Osteocyte (in vitro differentiated cells): Measurements from ENCODE around the gene CCDC28B. TPM values are rescaled to one million over a fixed set of nuclear protein-coding genes. Genes with fewer than 3 reads are reported as not detected.
A peak's percentile ranks its signal among the peaks of the same experiment; 100 is the strongest.

Experiments used
- DNase-seq: peaks from one replicate; pipeline ENCODE4 v3.0.0; 2021; ENCODE audit warnings: mixed read lengths; ENCODE audit not compliant: unreplicated experiment; ENCODE audit errors: extremely low spot score
- H3K27ac Mint-ChIP-seq: one replicate; pipeline ENCODE4 v1.8.0; 2021; ENCODE audit warnings: mild to moderate bottlenecking, mixed read lengths; ENCODE audit not compliant: unreplicated experiment
- H3K27me3 Mint-ChIP-seq: one replicate; pipeline ENCODE4 v1.8.0; 2021; ENCODE audit warnings: mixed read lengths; ENCODE audit not compliant: unreplicated experiment
- H3K36me3 Mint-ChIP-seq: one replicate; pipeline ENCODE4 v1.8.0; 2021; ENCODE audit warnings: mixed read lengths; ENCODE audit not compliant: unreplicated experiment
- H3K4me1 Mint-ChIP-seq: one replicate; pipeline ENCODE4 v1.8.0; 2021; ENCODE audit warnings: mixed read lengths; ENCODE audit not compliant: unreplicated experiment
- H3K4me3 Mint-ChIP-seq: one replicate; pipeline ENCODE4 v1.8.0; 2021; ENCODE audit warnings: mild to moderate bottlenecking, moderate library complexity, mixed read lengths; ENCODE audit not compliant: unreplicated experiment
- H3K9me3 Mint-ChIP-seq: one replicate; pipeline ENCODE4 v1.8.0; 2021; ENCODE audit warnings: mixed read lengths; ENCODE audit not compliant: unreplicated experiment
- total RNA-seq: library from RNA; stranded (reverse); gene quantifications from 2 replicates; pipeline ENCODE4 v1.2.1, GENCODE V29; 2021
- TF ChIP-seq, protein P1 (sequence below): fragments of 200-600 bp; sonication (generic); IDR thresholded peaks from 2 replicates; pipeline ENCODE4 v1.5.0; 2021; ENCODE audit warnings: antibody characterized with exemption, mild to moderate bottlenecking, moderate library complexity

The CCDC28B gene
- total RNA-seq, 1 donor from 2014 or later = 24.0 TPM

DNA sequence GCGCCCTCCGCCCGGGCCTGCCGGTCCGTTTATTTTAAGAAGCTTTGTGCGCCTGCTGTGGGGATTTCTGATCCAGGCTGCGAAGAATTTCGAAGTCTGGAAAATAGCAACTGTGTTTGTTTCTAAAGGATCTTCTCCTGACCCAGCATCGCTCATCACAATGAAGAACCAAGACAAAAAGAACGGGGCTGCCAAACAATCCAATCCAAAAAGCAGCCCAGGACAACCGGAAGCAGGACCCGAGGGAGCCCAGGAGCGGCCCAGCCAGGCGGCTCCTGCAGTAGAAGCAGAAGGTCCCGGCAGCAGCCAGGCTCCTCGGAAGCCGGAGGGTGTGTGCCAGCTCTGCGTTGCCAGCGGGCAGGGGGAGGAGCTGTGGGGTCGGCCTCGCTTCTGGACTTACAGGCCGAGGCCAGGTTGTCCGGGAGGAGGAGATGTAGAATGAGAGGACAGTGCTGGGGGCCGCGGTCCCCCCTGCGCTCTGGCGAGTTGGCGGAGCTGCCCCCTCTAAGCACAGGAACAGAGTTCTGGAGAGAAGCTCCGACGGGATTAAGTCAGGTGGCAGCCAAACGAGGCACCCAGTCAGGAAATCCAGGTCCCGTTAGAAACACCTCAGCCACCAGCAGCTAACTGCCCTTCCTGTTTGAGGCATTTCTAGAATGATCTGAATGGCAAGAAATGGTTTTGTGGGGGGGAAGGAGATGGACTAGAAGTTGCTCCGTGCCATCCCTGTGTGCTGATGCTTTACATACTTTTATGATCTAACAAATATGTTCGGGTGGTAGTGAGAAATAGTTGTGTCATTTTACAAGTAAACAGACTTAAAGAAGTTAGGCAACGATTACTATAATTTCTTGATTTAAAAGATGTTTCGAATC, 20.0 kb upstream of the CCDC28B start:
- TF ChIP-seq, protein P1, sequence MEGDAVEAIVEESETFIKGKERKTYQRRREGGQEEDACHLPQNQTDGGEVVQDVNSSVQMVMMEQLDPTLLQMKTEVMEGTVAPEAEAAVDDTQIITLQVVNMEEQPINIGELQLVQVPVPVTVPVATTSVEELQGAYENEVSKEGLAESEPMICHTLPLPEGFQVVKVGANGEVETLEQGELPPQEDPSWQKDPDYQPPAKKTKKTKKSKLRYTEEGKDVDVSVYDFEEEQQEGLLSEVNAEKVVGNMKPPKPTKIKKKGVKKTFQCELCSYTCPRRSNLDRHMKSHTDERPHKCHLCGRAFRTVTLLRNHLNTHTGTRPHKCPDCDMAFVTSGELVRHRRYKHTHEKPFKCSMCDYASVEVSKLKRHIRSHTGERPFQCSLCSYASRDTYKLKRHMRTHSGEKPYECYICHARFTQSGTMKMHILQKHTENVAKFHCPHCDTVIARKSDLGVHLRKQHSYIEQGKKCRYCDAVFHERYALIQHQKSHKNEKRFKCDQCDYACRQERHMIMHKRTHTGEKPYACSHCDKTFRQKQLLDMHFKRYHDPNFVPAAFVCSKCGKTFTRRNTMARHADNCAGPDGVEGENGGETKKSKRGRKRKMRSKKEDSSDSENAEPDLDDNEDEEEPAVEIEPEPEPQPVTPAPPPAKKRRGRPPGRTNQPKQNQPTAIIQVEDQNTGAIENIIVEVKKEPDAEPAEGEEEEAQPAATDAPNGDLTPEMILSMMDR = no peak
- peak overlapping the region; percentile 97 for H3K27ac Mint-ChIP-seq
- H3K36me3 Mint-ChIP-seq = peaks cover 23% of the 10 kb centered on the region
- peak; percentile 90 for DNase-seq
- peaks cover 44% of the 10 kb centered on the region for H3K4me1 Mint-ChIP-seq
- no peaks in the 10 kb centered on the region for H3K27me3 Mint-ChIP-seq
- no peaks in the 10 kb centered on the region for H3K9me3 Mint-ChIP-seq
- H3K4me3 Mint-ChIP-seq = peak overlapping the region; percentile 88

DNA sequence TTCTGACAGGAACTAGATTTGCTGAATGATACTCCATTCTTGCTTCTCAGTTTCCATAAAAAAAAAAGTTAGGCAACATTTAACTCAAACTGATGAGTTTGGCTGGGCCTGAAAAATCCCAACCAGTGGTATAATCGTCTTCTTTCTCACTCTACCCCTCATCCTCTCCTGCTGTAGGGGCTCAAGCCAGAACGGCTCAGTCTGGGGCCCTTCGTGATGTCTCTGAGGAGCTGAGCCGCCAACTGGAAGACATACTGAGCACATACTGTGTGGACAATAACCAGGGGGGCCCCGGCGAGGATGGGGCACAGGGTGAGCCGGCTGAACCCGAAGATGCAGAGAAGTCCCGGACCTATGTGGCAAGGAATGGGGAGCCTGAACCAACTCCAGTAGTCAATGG, 19.3 kb upstream of the CCDC28B start:
- H3K36me3 Mint-ChIP-seq = peaks cover 24% of the 10 kb centered on the region
- H3K27ac Mint-ChIP-seq = peak overlapping the region; percentile 97
- no peak for DNase-seq
- no peaks in the 10 kb centered on the region for H3K27me3 Mint-ChIP-seq
- H3K4me3 Mint-ChIP-seq = peak overlapping the region; percentile 88
- TF ChIP-seq, protein P1 = no peak
- peaks cover 46% of the 10 kb centered on the region for H3K4me1 Mint-ChIP-seq
- no peaks in the 10 kb centered on the region for H3K9me3 Mint-ChIP-seq

DNA sequence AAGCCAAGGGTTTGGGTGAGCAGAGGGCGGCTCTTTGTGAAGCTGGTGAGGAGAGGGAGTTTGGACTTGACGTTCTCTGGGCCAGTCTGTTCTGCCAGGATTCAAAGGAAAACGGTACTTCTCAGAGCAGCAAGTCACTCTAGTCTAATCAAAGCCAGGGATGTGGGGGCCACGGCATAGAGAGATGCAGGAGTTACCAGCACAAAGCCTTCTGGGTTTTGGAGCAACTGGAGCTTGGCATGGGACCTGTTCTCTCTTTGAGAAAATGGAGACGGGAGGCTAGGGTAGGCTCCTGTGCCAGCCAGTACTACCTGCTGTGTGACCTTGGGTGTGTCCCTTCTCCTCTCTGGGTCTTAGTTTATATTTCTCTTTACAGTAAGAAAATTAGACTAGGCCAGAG, 18.8 kb upstream of the CCDC28B start:
- Mint-ChIP-seq H3K27me3 (no peaks in the 10 kb centered on the region), H3K27ac (peak overlapping the region; percentile 97), H3K36me3 (peaks cover 29% of the 10 kb centered on the region), H3K4me3 (peak overlapping the region; percentile 88), H3K9me3 (no peaks in the 10 kb centered on the region), H3K4me1 (peaks cover 51% of the 10 kb centered on the region)
- TF ChIP-seq, protein P1 = no peak
- no peak for DNase-seq

DNA sequence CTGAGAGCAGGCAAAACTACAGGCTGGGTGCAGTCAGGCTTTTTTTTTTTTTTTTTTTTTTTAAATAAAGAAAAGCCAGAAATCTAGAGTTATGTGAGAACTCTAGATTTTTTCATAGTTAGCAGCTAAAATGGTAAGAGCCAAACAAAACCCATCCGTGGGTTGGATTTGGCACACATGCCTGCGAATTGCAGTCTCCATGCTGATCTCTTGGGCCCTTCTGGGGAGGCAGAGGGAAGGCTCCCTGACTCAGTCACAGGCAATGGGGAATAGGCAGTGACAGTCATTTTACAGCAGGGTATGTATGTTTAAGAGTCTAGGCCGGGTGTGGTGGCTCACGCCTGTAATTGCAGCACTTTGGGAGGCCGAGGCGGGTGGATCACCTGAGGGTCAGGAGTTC, 18.3 kb upstream of the CCDC28B start:
- peak overlapping the region; percentile 14 for H3K4me3 Mint-ChIP-seq
- peaks cover 51% of the 10 kb centered on the region for H3K4me1 Mint-ChIP-seq
- TF ChIP-seq, protein P1 = no peak
- DNase-seq = no peak
- H3K9me3 Mint-ChIP-seq = no peaks in the 10 kb centered on the region
- H3K27me3 Mint-ChIP-seq = no peaks in the 10 kb centered on the region
- peaks cover 30% of the 10 kb centered on the region for H3K36me3 Mint-ChIP-seq
- peak overlapping the region; percentile 18 for H3K27ac Mint-ChIP-seq

DNA sequence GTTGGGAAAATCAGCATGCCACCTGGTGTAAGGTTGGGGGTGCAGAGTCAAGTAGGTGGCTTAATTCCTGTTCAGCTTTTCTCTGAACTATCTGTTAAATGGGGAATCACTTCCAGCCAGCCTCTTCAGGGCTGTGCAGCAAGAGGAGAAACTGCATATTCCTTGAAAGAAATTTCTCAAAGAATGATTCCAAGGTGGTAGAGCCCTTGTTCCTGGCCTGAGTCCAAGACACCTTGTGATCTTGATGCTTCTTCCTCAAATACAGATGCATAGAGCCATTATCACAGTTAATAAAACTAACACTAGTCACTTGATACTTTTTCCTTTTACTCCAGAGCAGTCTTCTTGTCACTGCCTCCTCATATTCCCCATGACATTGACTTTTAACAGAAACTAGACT, 15.7 kb upstream of the CCDC28B start:
- peak overlapping the region; percentile 3 for H3K4me3 Mint-ChIP-seq
- no peaks in the 10 kb centered on the region for H3K9me3 Mint-ChIP-seq
- H3K4me1 Mint-ChIP-seq = peaks cover 48% of the 10 kb centered on the region
- no peak for DNase-seq
- peaks cover 46% of the 10 kb centered on the region for H3K36me3 Mint-ChIP-seq
- no peak overlapping the region for H3K27ac Mint-ChIP-seq
- no peaks in the 10 kb centered on the region for H3K27me3 Mint-ChIP-seq
- TF ChIP-seq, protein P1 = no peak
